Measurements from ENCODE around the gene GPC6.

- TF ChIP-seq CTCF (IDR thresholded peaks at IDR 0.05; ENCODE audit: insufficient read depth, low read length, poor library complexity, severe bottlenecking) (no peak), EZH2phosphoT487 (conservative IDR thresholded peaks at IDR 0.05; ENCODE audit: low read length) (no peak)
Observed at GRCh38 chr13:93193682-93194081, 32.9 kb upstream of the GPC6 start.
